Hematopoietic multipotent progenitor cell treated with erythropoietin and hydrocortisone succinate and interleukin-3 and kit ligand, for 17 days (in vitro differentiated cells): ENCODE measurements around the gene TESPA1.
A peak's percentile ranks its signal among the peaks of the same experiment; 100 is the strongest.

ENCODE experiments used
- DNase-seq: peaks from one replicate; pipeline ENCODE4 v3.0.0-alpha.2; 2015; ENCODE audit warnings: low spot score

Gene TESPA1

GRCh38 chr12:54983536-54984101 lies 943 bp downstream of the TESPA1 start:
- DNase-seq: peak; percentile 62

GRCh38 chr12:54981796-54982195 lies 2.8 kb downstream of the TESPA1 start:
- no peak for DNase-seq

- peak; percentile 68 for DNase-seq
These were observed 4.2 kb downstream of the TESPA1 start for GRCh38 chr12:54980341-54980740.

GRCh38 chr12:54977857-54978256 lies 6.7 kb downstream of the TESPA1 start:
- no peak for DNase-seq

GRCh38 chr12:54977155-54977554 lies 7.4 kb downstream of the TESPA1 start:
- DNase-seq: no peak

GRCh38 chr12:54975875-54976274 lies 8.7 kb downstream of the TESPA1 start:
- peak; percentile 37 for DNase-seq

GRCh38 chr12:54975272-54975671 lies 9.3 kb downstream of the TESPA1 start:
- DNase-seq: no peak

GRCh38 chr12:54974279-54974678 lies 10.3 kb downstream of the TESPA1 start:
- no peak for DNase-seq

- no peak for DNase-seq
These were observed 11.0 kb downstream of the TESPA1 start for GRCh38 chr12:54973556-54973955.

GRCh38 chr12:54970741-54971140 lies 13.8 kb downstream of the TESPA1 start:
- DNase-seq: no peak

- peak; percentile 35 for DNase-seq
These were observed 16.3 kb downstream of the TESPA1 start for GRCh38 chr12:54968181-54968730.

- DNase-seq: peak; percentile 68
These were observed 17.1 kb downstream of the TESPA1 start for GRCh38 chr12:54967461-54967860.

- DNase-seq: no peak
These were observed 23.4 kb downstream of the TESPA1 start for GRCh38 chr12:54961190-54961589.

GRCh38 chr12:54959291-54960018 lies 25.1 kb downstream of the TESPA1 start:
- DNase-seq: no peak

GRCh38 chr12:54958048-54958658 lies 26.4 kb downstream of the TESPA1 start:
- peak; percentile 81 for DNase-seq

- DNase-seq: no peak
These were observed 27.5 kb downstream of the TESPA1 start for GRCh38 chr12:54956818-54957641.

GRCh38 chr12:54956322-54956721 lies 28.2 kb downstream of the TESPA1 start:
- no peak for DNase-seq

GRCh38 chr12:54954801-54955200 lies 29.8 kb downstream of the TESPA1 start:
- no peak for DNase-seq

- DNase-seq: no peak
These were observed 30.3 kb downstream of the TESPA1 start for GRCh38 chr12:54954228-54954627.

GRCh38 chr12:54950071-54950727 lies 34.4 kb downstream of the TESPA1 start:
- DNase-seq: no peak

- no peak for DNase-seq
These were observed 35.4 kb downstream of the TESPA1 start for GRCh38 chr12:54949073-54949711.
